Measurements from ENCODE around the gene IL1RL1. TPM values are rescaled to one million over a fixed set of nuclear protein-coding genes. Genes with fewer than 3 reads are reported as not detected.

The IL1RL1 gene
- total RNA-seq, 1 donor from 2014 or later = not detected

DNA sequence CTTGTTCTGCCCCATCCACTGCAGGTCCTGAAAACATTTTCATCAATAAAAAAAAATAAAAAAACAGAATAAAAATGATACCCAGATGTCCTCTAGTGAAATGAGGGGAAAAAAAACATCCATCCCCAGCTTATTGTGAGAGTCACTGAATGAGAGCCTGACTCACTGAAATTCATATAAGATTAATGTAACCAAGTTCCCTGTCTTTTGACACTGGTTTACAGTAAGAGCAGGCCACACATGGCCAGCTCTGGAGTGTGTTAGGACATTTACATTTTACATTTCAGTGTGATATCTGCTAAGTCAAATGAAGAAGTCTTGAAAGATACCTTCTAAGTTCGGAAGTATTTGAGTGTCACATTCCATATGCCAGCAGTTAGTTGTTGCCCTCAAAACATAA lies 23.1 kb downstream of the IL1RL1 start:
- CTCF ChIA-PET = no interaction called here
- Mint-ChIP-seq H3K9me3 (no peaks in the 10 kb centered on the region), H3K36me3 (ENCODE audit: low read depth) (no peaks in the 10 kb centered on the region), H3K4me1 (no peaks in the 10 kb centered on the region), H3K27ac (no peak overlapping the region), H3K27me3 (peaks cover 9% of the 10 kb centered on the region), H3K4me3 (no peak overlapping the region)
- ATAC-seq (ENCODE audit: low read depth) (no peak), DNase-seq (no peak)
- intact Hi-C loops (cut with micrococcal nuclease) = no loop called here
- TF ChIP-seq, protein P1, sequence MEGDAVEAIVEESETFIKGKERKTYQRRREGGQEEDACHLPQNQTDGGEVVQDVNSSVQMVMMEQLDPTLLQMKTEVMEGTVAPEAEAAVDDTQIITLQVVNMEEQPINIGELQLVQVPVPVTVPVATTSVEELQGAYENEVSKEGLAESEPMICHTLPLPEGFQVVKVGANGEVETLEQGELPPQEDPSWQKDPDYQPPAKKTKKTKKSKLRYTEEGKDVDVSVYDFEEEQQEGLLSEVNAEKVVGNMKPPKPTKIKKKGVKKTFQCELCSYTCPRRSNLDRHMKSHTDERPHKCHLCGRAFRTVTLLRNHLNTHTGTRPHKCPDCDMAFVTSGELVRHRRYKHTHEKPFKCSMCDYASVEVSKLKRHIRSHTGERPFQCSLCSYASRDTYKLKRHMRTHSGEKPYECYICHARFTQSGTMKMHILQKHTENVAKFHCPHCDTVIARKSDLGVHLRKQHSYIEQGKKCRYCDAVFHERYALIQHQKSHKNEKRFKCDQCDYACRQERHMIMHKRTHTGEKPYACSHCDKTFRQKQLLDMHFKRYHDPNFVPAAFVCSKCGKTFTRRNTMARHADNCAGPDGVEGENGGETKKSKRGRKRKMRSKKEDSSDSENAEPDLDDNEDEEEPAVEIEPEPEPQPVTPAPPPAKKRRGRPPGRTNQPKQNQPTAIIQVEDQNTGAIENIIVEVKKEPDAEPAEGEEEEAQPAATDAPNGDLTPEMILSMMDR (IDR thresholded peaks at IDR 0.05) = no peak
- POLR2A ChIA-PET = no interaction called here

- TF ChIP-seq, protein P1 (IDR thresholded peaks at IDR 0.05) = no peak
- DNase-seq = no peak
- POLR2A ChIA-PET = no interaction called here
- Mint-ChIP-seq H3K9me3 (no peaks in the 10 kb centered on the region), H3K27ac (no peak overlapping the region), H3K27me3 (peaks cover 9% of the 10 kb centered on the region), H3K36me3 (ENCODE audit: low read depth) (no peaks in the 10 kb centered on the region), H3K4me3 (no peak overlapping the region), H3K4me1 (no peaks in the 10 kb centered on the region)
- CTCF ChIA-PET = interaction anchor here (1.0 kb wide), 1 partner anchor 95 kb away, joined by 3 read pairs; no protein-coding TSS in a partner anchor
- intact Hi-C loops (cut with micrococcal nuclease) = no loop called here
- no peak for ATAC-seq (ENCODE audit: low read depth)
Observed at GRCh38 chr2:102335871-102336366, 24.6 kb downstream of the IL1RL1 start.

- CTCF ChIA-PET = interaction anchor here (1.0 kb wide), 1 partner anchor 96 kb away, joined by 3 read pairs; no protein-coding TSS in a partner anchor
- TF ChIP-seq, protein P1 (IDR thresholded peaks at IDR 0.05) = no peak
- intact Hi-C loops (cut with micrococcal nuclease) = no loop called here
- DNase-seq = no peak
- no peak overlapping the region for H3K27ac Mint-ChIP-seq
- no peaks in the 10 kb centered on the region for H3K36me3 Mint-ChIP-seq (ENCODE audit: low read depth)
- H3K9me3 Mint-ChIP-seq = no peaks in the 10 kb centered on the region
- H3K4me3 Mint-ChIP-seq = no peak overlapping the region
- H3K27me3 Mint-ChIP-seq = peaks cover 9% of the 10 kb centered on the region
- no peaks in the 10 kb centered on the region for H3K4me1 Mint-ChIP-seq
- POLR2A ChIA-PET = no interaction called here
- no peak for ATAC-seq (ENCODE audit: low read depth)
Observed at GRCh38 chr2:102336502-102336945, 25.2 kb downstream of the IL1RL1 start.

DNA sequence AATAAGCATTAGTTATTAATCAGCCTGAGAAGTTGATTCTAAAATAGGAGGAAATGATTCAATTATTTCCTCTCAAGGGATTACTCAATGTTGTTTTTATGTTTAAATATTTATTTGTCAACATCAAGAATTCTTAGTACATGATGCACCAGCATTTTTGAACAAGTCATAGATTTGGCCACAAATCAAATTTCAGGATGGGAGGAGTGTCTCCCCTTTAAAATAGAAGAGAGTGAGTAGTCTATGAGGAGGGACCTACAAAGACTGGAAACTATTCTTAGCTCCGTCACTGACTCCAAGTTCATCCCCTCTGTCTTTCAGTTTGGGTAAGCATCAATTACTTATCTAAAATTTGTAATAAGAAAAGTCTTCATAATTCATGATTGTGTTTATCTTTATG lies 25.6 kb downstream of the IL1RL1 start:
- H3K4me3 Mint-ChIP-seq = no peak overlapping the region
- DNase-seq (no peak), ATAC-seq (ENCODE audit: low read depth) (no peak)
- intact Hi-C loops (cut with micrococcal nuclease) = no loop called here
- peaks cover 9% of the 10 kb centered on the region for H3K27me3 Mint-ChIP-seq
- H3K9me3 Mint-ChIP-seq = no peaks in the 10 kb centered on the region
- H3K4me1 Mint-ChIP-seq = no peaks in the 10 kb centered on the region
- TF ChIP-seq, protein P1 (IDR thresholded peaks at IDR 0.05) = no peak
- no peak overlapping the region for H3K27ac Mint-ChIP-seq
- POLR2A ChIA-PET = no interaction called here
- CTCF ChIA-PET = interaction anchor here (1.0 kb wide), 1 partner anchor 96 kb away, joined by 3 read pairs; no protein-coding TSS in a partner anchor
- H3K36me3 Mint-ChIP-seq (ENCODE audit: low read depth) = no peaks in the 10 kb centered on the region

- H3K9me3 Mint-ChIP-seq = no peaks in the 10 kb centered on the region
- no peak for ATAC-seq (ENCODE audit: low read depth)
- H3K36me3 Mint-ChIP-seq (ENCODE audit: low read depth) = no peaks in the 10 kb centered on the region
- ChIA-PET POLR2A (no interaction called here), CTCF (no interaction called here)
- TF ChIP-seq, protein P1 (IDR thresholded peaks at IDR 0.05) = no peak
- intact Hi-C loops (cut with micrococcal nuclease) = no loop called here
- H3K4me1 Mint-ChIP-seq = no peaks in the 10 kb centered on the region
- H3K27me3 Mint-ChIP-seq = peaks cover 6% of the 10 kb centered on the region
- H3K4me3 Mint-ChIP-seq = no peak overlapping the region
- no peak overlapping the region for H3K27ac Mint-ChIP-seq
- no peak for DNase-seq
Observed at GRCh38 chr2:102337481-102338386, 26.4 kb downstream of the IL1RL1 start.

Data from activated B cell treated with CpG ODN at 0.5 μM for 24 hours (primary cell).